ENCODE data around the gene MAP4K4. TPM values are rescaled to one million over a fixed set of nuclear protein-coding genes. Genes with fewer than 3 reads are reported as not detected.

Gene MAP4K4
- total and polyA plus RNA-seq, 5 donors, result 30.8 to 64.5 (median 61.7) TPM

DNA sequence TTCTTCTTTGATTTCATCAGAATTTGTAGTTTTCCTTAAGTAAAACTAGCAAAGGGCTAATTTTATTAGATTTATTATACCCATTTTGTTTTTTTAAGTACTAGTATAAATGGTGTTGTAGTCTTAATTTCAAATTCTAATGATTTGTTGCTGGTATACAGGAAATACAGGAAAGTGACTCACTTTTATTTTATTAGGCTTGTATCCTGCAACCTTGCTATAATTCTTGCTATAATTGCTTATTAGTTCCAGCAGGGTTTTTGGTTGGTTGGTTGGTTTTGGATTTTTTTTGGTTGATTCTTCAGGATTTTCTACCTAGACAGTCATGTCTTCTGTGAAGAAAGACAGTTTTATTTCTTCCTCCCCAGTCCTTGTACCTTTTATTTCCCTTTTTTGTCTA is 183.6 kb downstream of the MAP4K4 start:
- ATAC-seq, result no peak
- intact Hi-C loops (cut with DNase I), result loop anchor here in 1 of 4 donors (10.0 kb wide), 1 partner anchor 94 kb away; no protein-coding TSS in a partner anchor

DNA sequence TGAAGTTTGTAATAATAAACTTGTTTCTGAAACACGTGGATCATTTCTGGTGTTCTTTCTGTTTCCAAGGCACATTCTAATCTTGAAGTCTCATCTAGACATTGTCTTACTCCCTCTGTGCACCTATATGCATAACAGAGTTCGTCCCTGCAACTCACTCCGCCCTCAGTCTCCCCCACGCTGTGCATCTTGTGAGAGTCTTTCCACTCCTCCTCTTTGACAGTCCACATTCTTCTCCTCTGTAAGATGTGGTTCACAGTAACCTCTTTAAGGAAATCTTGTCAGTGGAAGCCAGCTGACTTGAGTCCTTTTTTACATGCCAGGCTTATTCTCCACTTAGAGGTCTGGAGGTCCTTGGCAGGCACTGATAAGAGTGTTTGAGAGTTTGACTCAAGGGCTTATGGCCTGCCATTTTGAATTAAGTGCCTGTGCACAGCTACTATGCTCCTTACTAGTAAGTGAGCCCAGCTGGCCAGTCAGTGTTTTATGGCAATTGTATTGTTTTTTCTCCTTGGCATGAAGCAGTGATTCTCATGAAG is 185.3 kb downstream of the MAP4K4 start:
- DNase-seq (no peak), ATAC-seq (no peak)
- WGBS, result 88% methylated on average over 4 of the region's 4 CpGs
- Histone ChIP-seq H3K27me3 (ENCODE audit: control insufficient read depth, insufficient read depth) (no peaks in the 10 kb centered on the region), H3K9me3 (ENCODE audit: control insufficient read depth, low read length) (no peaks in the 10 kb centered on the region), H3K4me3 (ENCODE audit: low read length) (no peak overlapping the region), H3K4me1 (ENCODE audit: control insufficient read depth, insufficient read depth, low read length) (peaks cover 2% of the 10 kb centered on the region), H3K27ac (ENCODE audit: low read length) (no peak overlapping the region)
- intact Hi-C loops (cut with DNase I), result loop anchor here in 1 of 4 donors (10.0 kb wide), 1 partner anchor 92 kb away; no protein-coding TSS in a partner anchor

More for the DNA sequence above, 183.6 kb downstream of the MAP4K4 start:
- H3K4me1 ChIP-seq (ENCODE audit: control insufficient read depth, insufficient read depth, low read length), result peaks cover 2% of the 10 kb centered on the region
- H3K27ac ChIP-seq (ENCODE audit: low read length), result no peak overlapping the region
- no peak overlapping the region for H3K4me3 ChIP-seq (ENCODE audit: low read length)
- no peaks in the 10 kb centered on the region for H3K9me3 ChIP-seq (ENCODE audit: control insufficient read depth, low read length)
- DNase-seq, result no peak
- H3K27me3 ChIP-seq (ENCODE audit: control insufficient read depth, insufficient read depth), result no peaks in the 10 kb centered on the region

DNA sequence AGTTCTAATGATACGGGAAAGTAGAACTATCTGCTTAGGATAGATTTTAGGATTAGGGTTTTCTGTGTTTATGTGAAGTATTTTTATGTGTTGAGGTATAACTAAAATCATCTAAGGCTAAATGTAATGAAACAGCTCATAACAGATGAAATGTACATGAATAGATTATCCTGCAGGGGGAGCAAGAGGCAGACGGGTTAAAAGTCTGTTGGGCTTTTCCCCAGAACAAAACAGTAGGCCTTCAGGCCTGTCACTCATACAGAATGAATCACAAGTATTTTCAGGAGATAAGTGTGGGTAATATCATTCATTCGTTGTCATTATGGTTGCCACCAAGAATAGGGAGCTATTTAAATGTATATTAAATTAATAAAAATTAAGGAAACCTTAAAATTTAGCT is 186.4 kb downstream of the MAP4K4 start:
- ATAC-seq (peak; percentile 63 to 69), DNase-seq (no peak)

DNA sequence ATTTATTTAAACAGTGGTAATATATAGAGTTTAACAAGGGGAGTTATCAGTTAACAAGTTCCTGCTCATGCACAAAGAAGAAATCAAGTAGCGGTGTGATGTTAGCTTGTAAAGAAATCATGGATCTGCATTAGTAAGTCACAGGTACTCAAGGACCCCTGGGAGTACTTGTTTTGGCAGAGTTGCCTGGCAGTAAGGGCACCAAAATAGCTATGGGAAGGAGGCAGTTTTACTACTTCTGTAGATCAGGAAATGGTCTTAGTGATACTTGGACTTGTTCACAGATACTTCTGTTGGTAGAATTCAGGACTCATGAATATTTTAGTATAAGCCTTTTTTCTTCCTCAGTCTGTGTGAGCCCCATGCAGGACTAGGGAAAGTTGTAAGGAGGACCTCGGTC is 186.9 kb downstream of the MAP4K4 start:
- intact Hi-C loops (cut with DNase I), result loop anchor here in 1 of 4 donors (10.0 kb wide), 1 partner anchor 90 kb away; no protein-coding TSS in a partner anchor
- 84% methylated on average over 2 of the region's 2 CpGs for WGBS
- ATAC-seq (no peak), DNase-seq (no peak)
- Histone ChIP-seq H3K4me3 (ENCODE audit: low read length) (no peak overlapping the region), H3K4me1 (ENCODE audit: control insufficient read depth, insufficient read depth, low read length) (peaks cover 5% of the 10 kb centered on the region), H3K27me3 (ENCODE audit: control insufficient read depth, insufficient read depth) (no peaks in the 10 kb centered on the region), H3K9me3 (ENCODE audit: control insufficient read depth, low read length) (no peaks in the 10 kb centered on the region), H3K27ac (ENCODE audit: low read length) (no peak overlapping the region)

More for the DNA sequence above, 186.4 kb downstream of the MAP4K4 start:
- WGBS, result 21% methylated on average over 3 of the region's 3 CpGs
- H3K9me3 ChIP-seq (ENCODE audit: control insufficient read depth, low read length), result no peaks in the 10 kb centered on the region
- no peak overlapping the region for H3K4me3 ChIP-seq (ENCODE audit: low read length)
- intact Hi-C loops (cut with DNase I), result loop anchor here in 1 of 4 donors (10.0 kb wide), 1 partner anchor 91 kb away; no protein-coding TSS in a partner anchor
- peaks cover 2% of the 10 kb centered on the region for H3K4me1 ChIP-seq (ENCODE audit: control insufficient read depth, insufficient read depth, low read length)
- no peak overlapping the region for H3K27ac ChIP-seq (ENCODE audit: low read length)
- no peaks in the 10 kb centered on the region for H3K27me3 ChIP-seq (ENCODE audit: control insufficient read depth, insufficient read depth)

DNA sequence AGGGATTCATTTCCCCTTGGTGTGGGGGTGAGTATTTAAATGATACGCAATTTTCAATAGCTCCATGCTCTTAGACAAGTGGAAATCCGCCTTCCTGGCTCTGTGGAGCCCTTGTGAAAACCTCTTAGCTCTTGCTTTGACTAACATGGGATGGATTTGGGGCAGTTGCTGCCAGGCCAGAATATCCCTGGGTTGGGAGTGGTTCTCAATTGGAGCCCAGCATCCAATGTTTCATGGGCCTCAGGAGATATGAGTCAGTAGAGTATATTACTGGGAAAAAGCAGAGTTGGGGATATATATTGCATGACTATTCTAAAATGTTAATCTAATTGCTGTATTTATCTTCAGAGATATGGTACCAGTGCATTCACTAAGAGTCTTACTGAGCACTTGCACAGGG is 189.8 kb downstream of the MAP4K4 start:
- WGBS, result 97% methylated on average over 2 of the region's 2 CpGs
- DNase-seq (no peak), ATAC-seq (no peak)
- Histone ChIP-seq H3K9me3 (ENCODE audit: control insufficient read depth, low read length) (no peaks in the 10 kb centered on the region), H3K27me3 (ENCODE audit: control insufficient read depth, insufficient read depth) (no peaks in the 10 kb centered on the region), H3K4me1 (ENCODE audit: control insufficient read depth, insufficient read depth, low read length) (peaks cover 5% of the 10 kb centered on the region), H3K27ac (ENCODE audit: low read length) (no peak overlapping the region), H3K4me3 (ENCODE audit: low read length) (no peak overlapping the region)
- intact Hi-C loops (cut with DNase I), result loop anchor here in 1 of 4 donors (10.0 kb wide), 1 partner anchor 87 kb away; no protein-coding TSS in a partner anchor

DNA sequence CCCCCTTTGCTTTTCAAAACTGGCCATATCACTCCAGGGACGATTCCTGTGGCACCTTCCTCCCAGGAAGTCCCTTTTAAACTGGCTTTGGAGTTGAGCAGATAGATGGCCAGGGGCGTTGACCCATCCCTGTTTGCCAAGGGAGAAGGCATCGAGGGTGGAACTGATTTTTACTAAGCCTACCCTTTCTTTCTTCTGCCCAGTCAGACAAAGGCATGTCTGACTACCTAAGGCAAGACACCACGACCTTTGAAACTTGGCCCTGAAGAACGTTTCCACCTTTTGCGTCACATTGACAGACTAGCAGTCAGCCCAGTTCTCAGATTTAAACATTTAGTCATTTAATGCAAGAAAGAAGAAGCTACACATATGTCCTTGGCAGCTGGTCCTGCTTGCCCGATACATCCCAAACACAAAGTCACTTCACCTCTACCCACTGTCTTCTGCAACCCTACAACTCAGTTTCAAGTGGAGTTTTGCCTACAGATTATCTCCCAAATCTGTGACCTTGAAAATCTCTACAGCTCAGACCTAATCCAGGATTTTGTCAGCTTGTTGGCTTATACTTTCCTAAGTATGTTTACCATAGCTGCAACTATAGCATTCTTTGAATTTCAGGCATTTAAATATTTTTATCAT is 192.1 kb downstream of the MAP4K4 start:
- DNase-seq, result no peak
- 85% methylated on average over 7 of the region's 7 CpGs for WGBS
- peaks cover 5% of the 10 kb centered on the region for H3K4me1 ChIP-seq (ENCODE audit: control insufficient read depth, insufficient read depth, low read length)
- no peaks in the 10 kb centered on the region for H3K27me3 ChIP-seq (ENCODE audit: control insufficient read depth, insufficient read depth)
- H3K4me3 ChIP-seq (ENCODE audit: low read length), result no peak overlapping the region
- H3K9me3 ChIP-seq (ENCODE audit: control insufficient read depth, low read length), result no peaks in the 10 kb centered on the region
- H3K27ac ChIP-seq (ENCODE audit: low read length), result no peak overlapping the region
- intact Hi-C loops (cut with DNase I), result loop anchor here in 1 of 4 donors (10.0 kb wide), 1 partner anchor 85 kb away; no protein-coding TSS in a partner anchor
- no peak for ATAC-seq

DNA sequence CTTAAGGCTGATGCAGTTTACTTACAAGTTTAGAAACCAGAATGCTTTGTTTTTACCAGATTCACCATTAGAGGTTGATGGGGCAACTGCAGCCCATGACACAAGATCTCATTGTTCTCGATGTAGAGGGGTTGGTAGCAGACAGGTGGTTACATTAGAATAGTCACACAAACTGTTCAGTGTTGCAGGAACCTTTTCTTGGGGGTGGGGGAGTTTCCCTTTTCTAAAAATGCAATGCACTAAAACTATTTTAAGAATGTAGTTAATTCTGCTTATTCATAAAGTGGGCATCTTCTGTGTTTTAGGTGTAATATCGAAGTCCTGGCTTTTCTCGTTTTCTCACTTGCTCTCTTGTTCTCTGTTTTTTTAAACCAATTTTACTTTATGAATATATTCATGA is 194.9 kb downstream of the MAP4K4 start:
- H3K4me1 ChIP-seq (ENCODE audit: control insufficient read depth, insufficient read depth, low read length), result peaks cover 9% of the 10 kb centered on the region
- H3K27me3 ChIP-seq (ENCODE audit: control insufficient read depth, insufficient read depth), result no peaks in the 10 kb centered on the region
- ATAC-seq, result no peak
- intact Hi-C loops (cut with DNase I), result no loop called here
- DNase-seq, result no peak
- H3K4me3 ChIP-seq (ENCODE audit: low read length), result no peak overlapping the region
- 96% methylated on average over 3 of the region's 3 CpGs for WGBS
- no peak overlapping the region for H3K27ac ChIP-seq (ENCODE audit: low read length)
- H3K9me3 ChIP-seq (ENCODE audit: control insufficient read depth, low read length), result no peaks in the 10 kb centered on the region

DNA sequence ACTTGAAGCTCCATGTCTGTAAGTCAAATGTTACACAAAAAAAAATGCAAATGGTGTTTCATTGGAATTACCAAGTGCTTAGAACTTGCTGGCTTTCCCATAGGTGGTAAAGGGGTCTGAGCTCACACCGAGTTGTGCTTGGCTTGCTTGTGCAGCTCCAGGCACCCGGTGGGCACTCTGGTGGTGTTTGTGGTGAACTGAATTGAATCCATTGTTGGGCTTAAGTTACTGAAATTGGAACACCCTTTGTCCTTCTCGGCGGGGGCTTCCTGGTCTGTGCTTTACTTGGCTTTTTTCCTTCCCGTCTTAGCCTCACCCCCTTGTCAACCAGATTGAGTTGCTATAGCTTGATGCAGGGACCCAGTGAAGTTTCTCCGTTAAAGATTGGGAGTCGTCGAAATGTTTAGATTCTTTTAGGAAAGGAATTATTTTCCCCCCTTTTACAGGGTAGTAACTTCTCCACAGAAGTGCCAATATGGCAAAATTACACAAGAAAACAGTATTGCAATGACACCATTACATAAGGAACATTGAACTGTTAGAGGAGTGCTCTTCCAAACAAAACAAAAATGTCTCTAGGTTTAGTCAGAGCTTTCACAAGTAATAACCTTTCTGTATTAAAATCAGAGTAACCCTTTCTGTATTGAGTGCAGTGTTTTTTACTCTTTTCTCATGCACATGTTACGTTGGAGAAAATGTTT is 196.3 kb downstream of the MAP4K4 start:
- ATAC-seq, result peak in 1 of 2 donors; percentile 31

DNA sequence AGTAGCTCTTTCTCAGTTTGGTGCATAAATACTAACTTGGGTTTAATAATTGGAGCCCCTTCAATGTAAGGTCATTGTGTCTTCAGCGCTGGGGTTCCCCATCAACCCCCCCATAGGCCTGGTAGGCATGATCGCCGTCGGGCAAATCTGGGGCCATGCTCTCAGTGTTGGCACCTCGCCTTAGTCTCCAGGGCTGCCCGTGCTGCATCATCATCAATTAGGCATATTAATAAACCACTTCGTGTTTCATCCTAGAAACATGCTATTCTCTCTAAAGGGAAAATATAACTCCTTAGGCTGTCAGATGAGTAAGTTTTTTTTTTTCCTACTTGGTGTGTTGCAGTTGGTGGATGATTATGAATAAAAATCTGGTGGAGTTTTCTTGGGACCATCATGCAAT is 197.5 kb downstream of the MAP4K4 start:
- Histone ChIP-seq H3K4me1 (ENCODE audit: control insufficient read depth, insufficient read depth, low read length) (peaks cover 7% of the 10 kb centered on the region), H3K4me3 (ENCODE audit: low read length) (no peak overlapping the region), H3K27ac (ENCODE audit: low read length) (no peak overlapping the region), H3K27me3 (ENCODE audit: control insufficient read depth, insufficient read depth) (no peaks in the 10 kb centered on the region), H3K9me3 (ENCODE audit: control insufficient read depth, low read length) (no peaks in the 10 kb centered on the region)
- intact Hi-C loops (cut with DNase I), result no loop called here
- 86% methylated on average over 7 of the region's 7 CpGs for WGBS
- DNase-seq (no peak), ATAC-seq (no peak)

More for the DNA sequence above, 196.3 kb downstream of the MAP4K4 start:
- Histone ChIP-seq H3K27me3 (ENCODE audit: control insufficient read depth, insufficient read depth) (no peaks in the 10 kb centered on the region), H3K4me1 (ENCODE audit: control insufficient read depth, insufficient read depth, low read length) (peaks cover 13% of the 10 kb centered on the region), H3K27ac (ENCODE audit: low read length) (no peak overlapping the region), H3K9me3 (ENCODE audit: control insufficient read depth, low read length) (no peaks in the 10 kb centered on the region), H3K4me3 (ENCODE audit: low read length) (no peak overlapping the region)
- no peak for DNase-seq
- 72% methylated on average over 9 of the region's 9 CpGs for WGBS
- intact Hi-C loops (cut with DNase I), result no loop called here

DNA sequence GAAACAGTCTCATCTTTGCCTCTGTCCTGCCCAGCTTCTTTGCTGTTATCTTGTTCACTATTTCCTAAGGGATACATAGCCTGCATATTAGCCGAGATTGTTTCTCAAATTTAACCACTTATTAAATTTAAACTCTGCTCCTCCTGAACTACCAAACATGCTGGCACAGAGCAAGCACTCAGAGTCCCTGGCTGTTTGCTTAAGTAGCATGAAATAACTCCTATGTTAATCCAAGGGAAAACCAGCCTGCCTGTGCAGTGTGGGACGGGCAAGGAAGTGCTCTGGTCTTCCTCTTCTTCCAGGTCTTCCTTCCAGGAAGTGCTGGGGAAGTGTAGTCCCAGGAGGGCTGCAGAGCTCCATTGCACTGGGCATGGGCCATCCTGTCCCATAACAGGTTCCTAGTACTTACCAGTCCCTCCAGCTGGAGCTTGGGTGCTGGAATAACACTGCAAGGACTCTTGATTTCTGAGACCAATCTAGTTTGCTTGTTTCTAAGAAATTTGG is 198.4 kb downstream of the MAP4K4 start:
- no peak overlapping the region for H3K4me3 ChIP-seq (ENCODE audit: low read length)
- ATAC-seq (no peak), DNase-seq (no peak)
- 68% methylated on average over 2 of the region's 2 CpGs for WGBS
- H3K27ac ChIP-seq (ENCODE audit: low read length), result no peak overlapping the region
- H3K4me1 ChIP-seq (ENCODE audit: control insufficient read depth, insufficient read depth, low read length), result peaks cover 7% of the 10 kb centered on the region
- no peaks in the 10 kb centered on the region for H3K9me3 ChIP-seq (ENCODE audit: control insufficient read depth, low read length)
- intact Hi-C loops (cut with DNase I), result no loop called here
- no peaks in the 10 kb centered on the region for H3K27me3 ChIP-seq (ENCODE audit: control insufficient read depth, insufficient read depth)

DNA sequence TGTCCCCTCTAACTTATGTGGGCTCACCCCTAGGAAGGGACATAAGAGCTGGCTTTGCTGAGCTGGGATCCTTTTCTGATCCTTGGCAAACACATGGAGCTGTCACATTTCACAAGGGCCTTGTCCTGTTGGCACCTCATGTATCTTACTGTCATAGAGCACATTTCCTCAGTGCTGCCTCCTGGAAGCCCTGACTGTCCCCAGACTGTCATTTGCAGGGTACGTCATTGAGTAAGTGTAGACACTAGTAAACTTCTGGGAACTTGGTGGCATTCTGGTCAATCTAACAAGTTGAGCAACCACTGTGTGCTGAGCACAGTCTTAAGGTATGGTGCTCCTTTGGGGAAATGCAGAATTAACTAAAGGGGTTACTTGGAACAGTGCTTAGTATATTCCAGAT is 199.8 kb downstream of the MAP4K4 start:
- Histone ChIP-seq H3K27ac (ENCODE audit: low read length) (no peak overlapping the region), H3K9me3 (ENCODE audit: control insufficient read depth, low read length) (no peaks in the 10 kb centered on the region)
- intact Hi-C loops (cut with DNase I), result no loop called here

More for the DNA sequence above, 199.8 kb downstream of the MAP4K4 start:
- Histone ChIP-seq H3K4me1 (ENCODE audit: control insufficient read depth, insufficient read depth, low read length) (peaks cover 7% of the 10 kb centered on the region), H3K4me3 (ENCODE audit: low read length) (no peak overlapping the region), H3K27me3 (ENCODE audit: control insufficient read depth, insufficient read depth) (no peaks in the 10 kb centered on the region)
- ATAC-seq (peak; percentile 43 to 57), DNase-seq (no peak)
- 62% methylated on average over 1 of the region's 1 CpG for whole genome bisulfite sequencing

All from right cardiac atrium (tissue), 5 donors.